Coronary artery (tissue), 2 donors: ENCODE results near the gene KASH5.

Experiments
- DNase-seq: peaks from one replicate; pipeline ENCODE4 v3.0.0-alpha.2; 2017; ENCODE audit warnings: low spot score
- H3K27ac ChIP-seq, 2 donors: fragments of 200-600 bp; sonication (generic); one replicate each; pipeline ENCODE4 v1.5.1; 2016 to 2019
- H3K4me3 ChIP-seq: fragments of 200-600 bp; sonication (generic); 2 replicates; pipeline ENCODE4 v1.5.1; 2016; ENCODE audit warnings: mild to moderate bottlenecking, moderate library complexity
- CTCF ChIP-seq: fragments of 200-600 bp; sonication (generic); IDR thresholded peaks from one replicate; pipeline ENCODE4 v1.5.1; 2019; ENCODE audit warnings: antibody characterized with exemption

KASH5 gene

GRCh38 chr19:49425922-49426592, 38.0 kb downstream of the KASH5 start:
- DNase-seq, result no peak
- no peak overlapping the region for H3K27ac ChIP-seq
- no peak for TF ChIP-seq CTCF
- H3K4me3 ChIP-seq, result no peak overlapping the region

GRCh38 chr19:49427339-49427738, 39.3 kb downstream of the KASH5 start:
- no peak for TF ChIP-seq CTCF
- no peak overlapping the region for H3K27ac ChIP-seq
- H3K4me3 ChIP-seq, result no peak overlapping the region
- DNase-seq, result no peak

GRCh38 chr19:49427855-49428546, 40.0 kb downstream of the KASH5 start:
- no peak for TF ChIP-seq CTCF
- H3K27ac ChIP-seq, result no peak overlapping the region
- peak overlapping the region; percentile 39 for H3K4me3 ChIP-seq
- no peak for DNase-seq

GRCh38 chr19:49428547-49429451, 40.8 kb downstream of the KASH5 start:
- no peak for TF ChIP-seq CTCF
- H3K4me3 ChIP-seq, result peak overlapping the region; percentile 39
- no peak overlapping the region for H3K27ac ChIP-seq
- no peak for DNase-seq

- H3K4me3 ChIP-seq, result no peak overlapping the region
- DNase-seq, result no peak
- no peak for TF ChIP-seq CTCF
- no peak overlapping the region for H3K27ac ChIP-seq
Observed at GRCh38 chr19:49430172-49430677, 42.2 kb downstream of the KASH5 start.

GRCh38 chr19:49430678-49431329, 42.8 kb downstream of the KASH5 start:
- TF ChIP-seq CTCF, result no peak
- H3K27ac ChIP-seq, result no peak overlapping the region
- DNase-seq, result no peak
- H3K4me3 ChIP-seq, result no peak overlapping the region
